Left renal pelvis (tissue), 4 donors: ENCODE results near the gene ARL6IP4. TPM values are rescaled to one million over a fixed set of nuclear protein-coding genes. Genes with fewer than 3 reads are reported as not detected.

Source experiments
- DNase-seq, 4 donors: peaks; one replicate each; pipeline ENCODE4 v3.0.0-alpha.2; 2013; ENCODE audit warnings: low read depth in 4 of 4, low spot score in 3 of 4
- polyA plus RNA-seq, 4 donors: library from polyadenylated mRNA; unstranded; fragments of 120-200 nt; gene quantifications; one replicate each; pipeline ENCODE4 v1.2.1, GENCODE V29; 2013; ENCODE audit not compliant: insufficient read length in 4 of 4

The ARL6IP4 gene
- polyA plus RNA-seq, 4 donors = 125 to 204 (median 146) TPM

GRCh38 chr12:122989874-122990419 is 9.5 kb downstream of the ARL6IP4 start:
- DNase-seq = no peak

GRCh38 chr12:122990561-122990960 is 10.1 kb downstream of the ARL6IP4 start:
- DNase-seq = no peak

GRCh38 chr12:122990961-122991622 is 10.6 kb downstream of the ARL6IP4 start:
- no peak for DNase-seq

- no peak for DNase-seq
Measured at GRCh38 chr12:122991623-122992275, 11.3 kb downstream of the ARL6IP4 start.

GRCh38 chr12:122992386-122992785 is 11.9 kb downstream of the ARL6IP4 start:
- no peak for DNase-seq

- no peak for DNase-seq
Measured at GRCh38 chr12:122994140-122994675, 13.7 kb downstream of the ARL6IP4 start.

GRCh38 chr12:122994781-122995502 is 14.5 kb downstream of the ARL6IP4 start:
- no peak for DNase-seq

- DNase-seq = no peak
Measured at GRCh38 chr12:122995503-122996187, 15.2 kb downstream of the ARL6IP4 start.

GRCh38 chr12:122996188-122996601 is 15.7 kb downstream of the ARL6IP4 start:
- no peak for DNase-seq

GRCh38 chr12:122996621-122997342 is 16.3 kb downstream of the ARL6IP4 start:
- no peak for DNase-seq

GRCh38 chr12:122997343-122998250 is 17.1 kb downstream of the ARL6IP4 start:
- DNase-seq = no peak

- DNase-seq = no peak
Measured at GRCh38 chr12:122998316-122998715, 17.8 kb downstream of the ARL6IP4 start.

- no peak for DNase-seq
Measured at GRCh38 chr12:122999196-122999946, 18.9 kb downstream of the ARL6IP4 start.

- no peak for DNase-seq
Measured at GRCh38 chr12:122999986-123000420, 19.5 kb downstream of the ARL6IP4 start.

- no peak for DNase-seq
Measured at GRCh38 chr12:123000578-123000977, 20.1 kb downstream of the ARL6IP4 start.

GRCh38 chr12:123001464-123001863 is 21.0 kb downstream of the ARL6IP4 start:
- no peak for DNase-seq

GRCh38 chr12:123003257-123003656 is 22.8 kb downstream of the ARL6IP4 start:
- DNase-seq = no peak

GRCh38 chr12:123004287-123004686 is 23.8 kb downstream of the ARL6IP4 start:
- DNase-seq = no peak
